CD8-positive, alpha-beta memory T cell (primary cell): ENCODE results near the gene DPP6. TPM values are rescaled to one million over a fixed set of nuclear protein-coding genes. Genes with fewer than 3 reads are reported as not detected.

Experiments
- CTCF ChIA-PET: fragments of 350-600 bp; sonication (Branson Sonifier 250); formaldehyde crosslinking; loops from one replicate; lab custom pipeline; 2021; ENCODE audit warnings: antibody characterized with exemption; lab: Charles Lee
- POLR2A ChIA-PET: fragments of 350-600 bp; sonication (Branson Sonifier 250); formaldehyde crosslinking; loops from one replicate; lab custom pipeline; 2021; ENCODE audit warnings: antibody characterized with exemption; lab: Charles Lee
- DNase-seq, 5 donors: peaks; one replicate each; pipeline versions ENCODE4 v3.0.0 to v3.0.0-alpha.2; 2020 to 2022; ENCODE audit warnings: mixed read lengths in 1 of 5
- H3K27ac ChIP-seq: one replicate; pipeline ENCODE4 v1.7.0; 2013; ENCODE audit warnings: low read depth, mild to moderate bottlenecking, low read length, moderate library complexity
- H3K27me3 ChIP-seq: 2 replicates; pipeline ENCODE4 v1.7.0; 2013; ENCODE audit warnings: low read length, mild to moderate bottlenecking; ENCODE audit not compliant: insufficient read depth, poor library complexity, severe bottlenecking
- H3K36me3 ChIP-seq: 2 replicates; pipeline ENCODE4 v1.7.0; 2013; ENCODE audit warnings: mild to moderate bottlenecking, low read length, moderate library complexity; ENCODE audit not compliant: insufficient read depth
- H3K4me1 ChIP-seq: 2 replicates; pipeline ENCODE4 v1.7.0; 2013; ENCODE audit warnings: mild to moderate bottlenecking, low read length, moderate library complexity; ENCODE audit not compliant: insufficient read depth
- H3K4me3 ChIP-seq: 2 replicates; pipeline ENCODE4 v1.7.0; 2013; ENCODE audit warnings: mild to moderate bottlenecking, low read length
- H3K9me3 ChIP-seq: 2 replicates; pipeline ENCODE4 v1.7.0; 2013; ENCODE audit warnings: mild to moderate bottlenecking, low read length
- H3K27ac Mint-ChIP-seq, 8 donors: one replicate each; pipeline ENCODE4 v1.8.0; 2020 to 2021; ENCODE audit warnings: mixed read lengths in 8 of 8, mild to moderate bottlenecking in 6 of 8, inconsistent platforms in 3 of 8, moderate library complexity in 3 of 8
- H3K27me3 Mint-ChIP-seq, 2 donors: one replicate each; pipeline ENCODE4 v1.8.0; 2020 to 2021; ENCODE audit warnings: mixed read lengths in 2 of 2, mild to moderate bottlenecking in 1 of 2, moderate library complexity in 1 of 2
- H3K36me3 Mint-ChIP-seq, 3 donors: one replicate each; pipeline ENCODE4 v1.8.0; 2020 to 2021; ENCODE audit warnings: mixed read lengths in 3 of 3, inconsistent platforms in 1 of 3, mild to moderate bottlenecking in 1 of 3
- H3K4me1 Mint-ChIP-seq, 3 donors: one replicate each; pipeline ENCODE4 v1.8.0; 2020 to 2021; ENCODE audit warnings: mixed read lengths in 3 of 3, inconsistent platforms in 1 of 3, mild to moderate bottlenecking in 1 of 3
- H3K4me3 Mint-ChIP-seq, 7 donors: one replicate each; pipeline ENCODE4 v1.8.0; 2020 to 2021; ENCODE audit warnings: mixed read lengths in 7 of 7, mild to moderate bottlenecking in 6 of 7, moderate library complexity in 4 of 7, inconsistent platforms in 2 of 7
- H3K9me3 Mint-ChIP-seq, 5 donors: one replicate each; pipeline ENCODE4 v1.8.0; 2020 to 2022; ENCODE audit warnings: mixed read lengths in 5 of 5, mild to moderate bottlenecking in 3 of 5, moderate library complexity in 2 of 5, inconsistent platforms in 1 of 5
- polyA plus RNA-seq: library from polyadenylated mRNA; unstranded; fragments of 300-500 nt; fragmentation: Illumina TruSeq; gene quantifications from one replicate; pipeline ENCODE4 v1.2.3, GENCODE V29; 2021
- total RNA-seq, 2 experiments: library from RNA; stranded (reverse); gene quantifications; one replicate each; pipeline ENCODE4 v1.2.3, GENCODE V29; 2021

Gene DPP6
- total and polyA plus RNA-seq, 3 experiments from 2014 or later: not detected

- Mint-ChIP-seq H3K27me3 (peaks cover 0 to 2% of the 10 kb centered on the region in 2 donors), H3K36me3 (no peaks in the 10 kb centered on the region), H3K27ac (no peak overlapping the region), H3K4me3 (no peak overlapping the region), H3K9me3 (peaks cover 0 to 16% (median 8%) of the 10 kb centered on the region in 5 donors), H3K4me1 (no peaks in the 10 kb centered on the region)
- DNase-seq: no peak
- H3K27me3 ChIP-seq: no peaks in the 10 kb centered on the region
- no peaks in the 10 kb centered on the region for H3K9me3 ChIP-seq
- POLR2A ChIA-PET: no interaction called here
- H3K27ac ChIP-seq: no peak overlapping the region
- H3K36me3 ChIP-seq: no peaks in the 10 kb centered on the region
- no peak overlapping the region for H3K4me3 ChIP-seq
- H3K4me1 ChIP-seq: no peaks in the 10 kb centered on the region
- CTCF ChIA-PET: no interaction called here
Observed at GRCh38 chr7:154347700-154348266, 295.6 kb downstream of the DPP6 start.

DNA sequence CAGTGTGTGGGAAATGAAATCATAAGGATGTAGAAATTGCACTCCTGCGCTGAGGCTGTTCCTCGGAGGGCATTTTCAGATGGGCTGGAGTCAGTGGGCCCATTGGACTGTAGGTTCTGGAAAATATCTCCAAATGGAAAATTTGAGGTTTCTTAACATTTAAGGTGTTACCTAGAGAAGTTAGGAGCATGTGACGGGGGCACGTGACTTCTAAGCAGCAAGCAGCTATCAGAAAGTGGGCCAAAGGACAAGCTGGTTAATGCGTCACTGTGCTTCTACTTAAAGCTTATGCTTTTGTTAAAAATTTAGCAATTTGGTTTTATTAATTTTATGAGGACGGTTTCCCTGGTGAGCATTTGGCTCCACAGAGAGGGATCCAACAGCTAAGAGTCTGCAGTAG lies 298.7 kb downstream of the DPP6 start:
- POLR2A ChIA-PET: no interaction called here
- H3K4me1 ChIP-seq: no peaks in the 10 kb centered on the region
- no peak overlapping the region for H3K4me3 Mint-ChIP-seq
- no peaks in the 10 kb centered on the region for H3K36me3 ChIP-seq
- no peak for DNase-seq
- H3K27ac Mint-ChIP-seq: no peak overlapping the region
- H3K9me3 ChIP-seq: no peaks in the 10 kb centered on the region
- H3K4me1 Mint-ChIP-seq: no peaks in the 10 kb centered on the region
- CTCF ChIA-PET: no interaction called here
- H3K4me3 ChIP-seq: no peak overlapping the region
- H3K27me3 Mint-ChIP-seq: no peaks in the 10 kb centered on the region
- peaks cover 0 to 16% (median 8%) of the 10 kb centered on the region in 5 donors for H3K9me3 Mint-ChIP-seq
- H3K27me3 ChIP-seq: no peaks in the 10 kb centered on the region
- H3K27ac ChIP-seq: no peak overlapping the region
- H3K36me3 Mint-ChIP-seq: no peaks in the 10 kb centered on the region

- Histone ChIP-seq H3K4me3 (no peak overlapping the region), H3K36me3 (no peaks in the 10 kb centered on the region), H3K9me3 (no peaks in the 10 kb centered on the region), H3K27ac (no peak overlapping the region), H3K27me3 (no peaks in the 10 kb centered on the region), H3K4me1 (no peaks in the 10 kb centered on the region)
- no peak for DNase-seq
- Mint-ChIP-seq H3K4me1 (no peaks in the 10 kb centered on the region), H3K27me3 (peaks cover 0 to under 1% of the 10 kb centered on the region in 2 donors), H3K4me3 (no peak overlapping the region), H3K9me3 (peaks cover 3 to 17% (median 8%) of the 10 kb centered on the region in 5 donors), H3K36me3 (no peaks in the 10 kb centered on the region), H3K27ac (no peak overlapping the region)
- CTCF ChIA-PET: no interaction called here
- POLR2A ChIA-PET: no interaction called here
Observed at GRCh38 chr7:154353355-154353767, 301.2 kb downstream of the DPP6 start.

DNA sequence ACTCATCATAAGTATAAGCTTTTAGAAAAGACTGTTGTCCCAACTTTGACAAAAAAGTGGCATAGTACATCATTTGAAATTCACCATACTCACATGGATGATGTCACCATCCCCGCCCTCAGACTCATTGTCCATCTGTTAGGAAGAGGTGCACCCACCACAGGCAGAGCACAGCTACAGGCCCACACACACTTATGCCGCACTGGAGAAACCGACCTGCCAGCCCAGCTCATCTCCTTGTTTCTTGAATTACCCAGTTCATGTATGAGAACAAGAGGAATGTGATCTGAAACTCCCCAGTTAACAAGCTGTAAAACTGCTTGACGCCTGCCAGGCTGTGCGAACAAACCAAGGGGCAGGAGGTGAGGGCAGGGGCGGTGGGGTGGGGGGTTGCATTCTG lies 312.0 kb downstream of the DPP6 start:
- Histone ChIP-seq H3K4me1 (no peaks in the 10 kb centered on the region), H3K36me3 (no peaks in the 10 kb centered on the region), H3K9me3 (no peaks in the 10 kb centered on the region), H3K27me3 (no peaks in the 10 kb centered on the region), H3K27ac (no peak overlapping the region), H3K4me3 (no peak overlapping the region)
- no peak overlapping the region for H3K27ac Mint-ChIP-seq
- H3K4me3 Mint-ChIP-seq: no peak overlapping the region
- no peak for DNase-seq
- ChIA-PET CTCF (no interaction called here), POLR2A (no interaction called here)
- peaks cover 0 to 22% (median 8%) of the 10 kb centered on the region in 5 donors for H3K9me3 Mint-ChIP-seq
- H3K36me3 Mint-ChIP-seq: no peaks in the 10 kb centered on the region
- no peaks in the 10 kb centered on the region for H3K4me1 Mint-ChIP-seq
- no peaks in the 10 kb centered on the region for H3K27me3 Mint-ChIP-seq

- CTCF ChIA-PET: interaction anchor here (0.7 kb wide), 1 partner anchor 97 kb away, joined by 4 read pairs; no protein-coding TSS in a partner anchor
- no peaks in the 10 kb centered on the region for H3K36me3 ChIP-seq
Observed at GRCh38 chr7:154371424-154371823, 319.2 kb downstream of the DPP6 start.

GRCh38 chr7:154372011-154372601 lies 319.9 kb downstream of the DPP6 start:
- Histone ChIP-seq H3K27me3 (no peaks in the 10 kb centered on the region), H3K4me3 (no peak overlapping the region), H3K4me1 (no peaks in the 10 kb centered on the region), H3K9me3 (no peaks in the 10 kb centered on the region), H3K36me3 (no peaks in the 10 kb centered on the region), H3K27ac (no peak overlapping the region)
- ChIA-PET CTCF (no interaction called here), POLR2A (no interaction called here)
- no peak overlapping the region for H3K27ac Mint-ChIP-seq
- H3K36me3 Mint-ChIP-seq: no peaks in the 10 kb centered on the region
- H3K4me1 Mint-ChIP-seq: no peaks in the 10 kb centered on the region
- no peak overlapping the region for H3K4me3 Mint-ChIP-seq
- no peaks in the 10 kb centered on the region for H3K27me3 Mint-ChIP-seq
- DNase-seq: no peak
- peaks cover 3 to 13% (median 6%) of the 10 kb centered on the region in 5 donors for H3K9me3 Mint-ChIP-seq

More at GRCh38 chr7:154371424-154371823, 319.2 kb downstream of the DPP6 start:
- POLR2A ChIA-PET: no interaction called here
- no peaks in the 10 kb centered on the region for H3K4me1 Mint-ChIP-seq
- no peak overlapping the region for H3K27ac ChIP-seq
- no peaks in the 10 kb centered on the region for H3K4me1 ChIP-seq
- H3K27me3 Mint-ChIP-seq: no peaks in the 10 kb centered on the region
- H3K4me3 Mint-ChIP-seq: no peak overlapping the region
- no peak for DNase-seq
- no peaks in the 10 kb centered on the region for H3K27me3 ChIP-seq
- no peak overlapping the region for H3K4me3 ChIP-seq
- no peak overlapping the region for H3K27ac Mint-ChIP-seq
- no peaks in the 10 kb centered on the region for H3K36me3 Mint-ChIP-seq
- no peaks in the 10 kb centered on the region for H3K9me3 ChIP-seq
- H3K9me3 Mint-ChIP-seq: peaks cover 3 to 16% (median 5%) of the 10 kb centered on the region in 5 donors

- POLR2A ChIA-PET: no interaction called here
Observed at GRCh38 chr7:154373956-154374355, 321.8 kb downstream of the DPP6 start.

GRCh38 chr7:154375956-154376355 lies 323.8 kb downstream of the DPP6 start:
- H3K27ac ChIP-seq: no peak overlapping the region
- ChIA-PET POLR2A (no interaction called here), CTCF (no interaction called here)
- H3K27me3 ChIP-seq: no peaks in the 10 kb centered on the region
- no peaks in the 10 kb centered on the region for H3K36me3 ChIP-seq
- no peak overlapping the region for H3K4me3 ChIP-seq
- Mint-ChIP-seq H3K27me3 (no peaks in the 10 kb centered on the region), H3K4me1 (no peaks in the 10 kb centered on the region), H3K36me3 (no peaks in the 10 kb centered on the region), H3K4me3 (no peak overlapping the region), H3K9me3 (peaks cover 1 to 13% (median 8%) of the 10 kb centered on the region in 5 donors), H3K27ac (no peak overlapping the region)
- H3K9me3 ChIP-seq: no peaks in the 10 kb centered on the region
- H3K4me1 ChIP-seq: no peaks in the 10 kb centered on the region
- no peak for DNase-seq

More at GRCh38 chr7:154373956-154374355, 321.8 kb downstream of the DPP6 start:
- H3K4me3 Mint-ChIP-seq: no peak overlapping the region
- Histone ChIP-seq H3K27me3 (no peaks in the 10 kb centered on the region), H3K27ac (no peak overlapping the region), H3K9me3 (no peaks in the 10 kb centered on the region), H3K4me3 (no peak overlapping the region), H3K4me1 (no peaks in the 10 kb centered on the region), H3K36me3 (no peaks in the 10 kb centered on the region)
- H3K4me1 Mint-ChIP-seq: no peaks in the 10 kb centered on the region
- H3K27me3 Mint-ChIP-seq: no peaks in the 10 kb centered on the region
- no peak overlapping the region for H3K27ac Mint-ChIP-seq
- CTCF ChIA-PET: no interaction called here
- H3K9me3 Mint-ChIP-seq: peaks cover 3 to 13% (median 7%) of the 10 kb centered on the region in 5 donors
- no peaks in the 10 kb centered on the region for H3K36me3 Mint-ChIP-seq
- DNase-seq: no peak
